Measurements from ENCODE around the gene CLSTN2.

Gene CLSTN2

DNA sequence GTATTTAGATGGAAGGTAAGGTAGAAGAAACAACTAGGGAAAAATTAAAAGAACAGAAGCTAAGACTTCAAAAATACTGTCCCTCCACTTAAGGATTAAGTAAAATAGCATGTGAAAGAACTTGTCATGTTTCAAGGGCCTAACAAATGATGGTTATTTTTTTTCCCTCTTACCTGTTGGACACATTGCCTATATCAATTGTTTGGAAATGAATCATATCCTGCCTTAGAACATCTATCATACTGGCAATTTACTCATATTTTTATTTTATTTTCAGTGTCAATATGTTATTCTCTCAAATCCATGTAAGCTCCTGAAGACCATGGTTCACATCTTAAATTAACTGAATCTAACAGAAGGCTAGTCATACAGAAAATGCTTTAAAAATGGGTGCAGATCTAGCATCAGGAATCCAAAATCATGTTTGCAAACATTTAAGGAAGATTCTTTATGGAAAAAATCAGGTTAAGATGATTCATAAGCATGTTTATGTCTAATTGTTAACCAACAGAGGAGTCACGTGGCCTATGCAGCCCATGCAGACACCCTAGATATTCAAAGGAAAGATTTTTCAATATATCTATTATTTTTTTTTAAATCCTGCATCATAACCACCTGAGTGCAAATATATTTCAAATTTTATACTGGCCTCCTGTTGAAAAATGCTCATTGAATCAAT is 607.1 kb downstream of the CLSTN2 start:
- Histone ChIP-seq H3K27ac (ENCODE audit: low read depth, low read length) (no peak overlapping the region), H3K14ac (ENCODE audit: low read length) (no peak overlapping the region), H2BK5ac (ENCODE audit: low read depth, low read length, poor library complexity) (no peak overlapping the region), H3K4ac (ENCODE audit: low read depth, low read length) (no peak overlapping the region), H3K79me2 (ENCODE audit: control insufficient read depth, insufficient read depth, low read length, poor library complexity) (no peaks in the 10 kb centered on the region), H2AK5ac (ENCODE audit: low read length) (no peak overlapping the region), H3K9ac (ENCODE audit: low read length) (no peak overlapping the region), H3K23ac (ENCODE audit: low read length) (no peak overlapping the region), H3K27me3 (ENCODE audit: insufficient read depth, low read length) (no peaks in the 10 kb centered on the region), H2AFZ (ENCODE audit: insufficient read depth, low read length, poor library complexity) (no peak overlapping the region), H3K4me2 (ENCODE audit: low read length) (no peak overlapping the region), H3K9me3 (ENCODE audit: insufficient read depth, low read depth, low read length) (peaks cover 1% of the 10 kb centered on the region), H4K12ac (ENCODE audit: low read depth, low read length) (no peak overlapping the region), H3K79me1 (ENCODE audit: low read length) (no peaks in the 10 kb centered on the region), H4K8ac (ENCODE audit: low read depth, low read length) (no peak overlapping the region), H3K18ac (ENCODE audit: low read length) (no peak overlapping the region), H4K91ac (ENCODE audit: low read depth, low read length) (no peak overlapping the region), H3K36me3 (ENCODE audit: control insufficient read depth in 1 of 2, insufficient read depth in 2 of 2, low read length in 2 of 2) (peaks cover 1 to 3% of the 10 kb centered on the region in 2 experiments), H3K4me1 (ENCODE audit: control insufficient read depth in 1 of 2, insufficient read depth in 2 of 2, low read length in 2 of 2) (no peaks in the 10 kb centered on the region), H2BK12ac (ENCODE audit: low read length) (no peak overlapping the region), H3K4me3 (ENCODE audit: low read depth, low read length) (no peak overlapping the region), H2BK120ac (ENCODE audit: insufficient read depth, low read length, poor library complexity) (no peak overlapping the region)
- WGBS (ENCODE audit: extremely low coverage, insufficient coverage, insufficient read length) = no CpG with 5 or more reads among the region's 1 CpG
- no peak for DNase-seq

DNA sequence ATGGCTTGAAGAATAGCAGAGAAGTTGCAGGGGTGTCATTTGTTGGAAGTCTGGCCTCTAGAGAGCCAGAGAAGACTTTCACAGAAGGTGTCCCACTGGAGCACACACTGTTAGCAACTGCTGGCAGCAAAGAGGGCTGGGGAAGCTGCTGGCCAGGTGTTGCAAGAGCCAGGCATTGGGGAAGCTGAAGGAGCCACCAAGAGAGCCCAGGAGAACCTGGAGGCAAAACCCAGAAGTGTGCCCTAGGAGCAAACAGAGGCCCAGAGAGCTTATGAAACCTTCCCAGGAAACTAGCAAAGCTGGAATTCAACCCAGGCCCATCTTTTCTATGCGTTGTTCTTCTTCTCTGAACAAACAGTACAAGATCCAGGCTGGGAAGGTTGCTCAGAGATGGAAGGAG is 610.2 kb downstream of the CLSTN2 start:
- H2BK12ac ChIP-seq (ENCODE audit: low read length) = no peak overlapping the region
- H3K18ac ChIP-seq (ENCODE audit: low read length) = no peak overlapping the region
- no peak overlapping the region for H4K8ac ChIP-seq (ENCODE audit: low read depth, low read length)
- no peak overlapping the region for H3K23ac ChIP-seq (ENCODE audit: low read length)
- no peaks in the 10 kb centered on the region for H3K4me1 ChIP-seq (ENCODE audit: control insufficient read depth in 1 of 2, insufficient read depth in 2 of 2, low read length in 2 of 2)
- no peak overlapping the region for H3K4ac ChIP-seq (ENCODE audit: low read depth, low read length)
- WGBS (ENCODE audit: extremely low coverage, insufficient coverage, insufficient read length) = no CpG with 5 or more reads among the region's 1 CpG
- H3K4me2 ChIP-seq (ENCODE audit: low read length) = no peak overlapping the region
- no peak overlapping the region for H2BK120ac ChIP-seq (ENCODE audit: insufficient read depth, low read length, poor library complexity)
- no peaks in the 10 kb centered on the region for H3K79me2 ChIP-seq (ENCODE audit: control insufficient read depth, insufficient read depth, low read length, poor library complexity)
- H3K9ac ChIP-seq (ENCODE audit: low read length) = no peak overlapping the region
- H2AK5ac ChIP-seq (ENCODE audit: low read length) = no peak overlapping the region
- no peak overlapping the region for H4K91ac ChIP-seq (ENCODE audit: low read depth, low read length)
- peak in 1 of 2 donors; percentile 38 for DNase-seq
- H4K12ac ChIP-seq (ENCODE audit: low read depth, low read length) = no peak overlapping the region
- no peaks in the 10 kb centered on the region for H3K27me3 ChIP-seq (ENCODE audit: insufficient read depth, low read length)
- no peak overlapping the region for H3K4me3 ChIP-seq (ENCODE audit: low read depth, low read length)
- H3K14ac ChIP-seq (ENCODE audit: low read length) = no peak overlapping the region
- no peak overlapping the region for H2AFZ ChIP-seq (ENCODE audit: insufficient read depth, low read length, poor library complexity)
- no peak overlapping the region for H2BK5ac ChIP-seq (ENCODE audit: low read depth, low read length, poor library complexity)
- H3K27ac ChIP-seq (ENCODE audit: low read depth, low read length) = no peak overlapping the region
- peaks cover 3% of the 10 kb centered on the region for H3K9me3 ChIP-seq (ENCODE audit: insufficient read depth, low read depth, low read length)
- no peaks in the 10 kb centered on the region for H3K79me1 ChIP-seq (ENCODE audit: low read length)
- H3K36me3 ChIP-seq (ENCODE audit: control insufficient read depth in 1 of 2, insufficient read depth in 2 of 2, low read length in 2 of 2) = peaks cover 1 to 8% of the 10 kb centered on the region in 2 experiments

DNA sequence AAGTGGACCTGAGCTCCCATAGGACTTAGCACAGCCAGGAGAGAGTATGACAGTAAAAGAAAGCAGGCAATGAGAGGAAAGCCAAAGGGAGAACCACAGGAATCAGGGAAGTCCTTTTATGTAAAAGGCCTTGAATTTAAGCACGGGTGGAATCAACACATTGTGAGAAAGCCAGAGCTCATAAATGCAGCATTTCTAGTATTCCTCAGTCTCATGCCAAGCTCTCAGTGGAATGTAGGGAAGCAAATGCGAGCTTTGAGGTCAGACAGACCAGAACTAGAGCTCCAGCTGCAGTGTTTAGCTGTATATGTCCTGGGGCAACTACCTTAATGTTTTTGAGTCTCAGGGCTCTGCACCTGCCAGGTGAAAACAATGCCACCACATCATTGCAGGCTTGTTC is 610.8 kb downstream of the CLSTN2 start:
- Histone ChIP-seq H2AK5ac (ENCODE audit: low read length) (no peak overlapping the region), H3K9ac (ENCODE audit: low read length) (no peak overlapping the region)
- no CpG with 5 or more reads among the region's 2 CpGs for WGBS (ENCODE audit: extremely low coverage, insufficient coverage, insufficient read length)

DNA sequence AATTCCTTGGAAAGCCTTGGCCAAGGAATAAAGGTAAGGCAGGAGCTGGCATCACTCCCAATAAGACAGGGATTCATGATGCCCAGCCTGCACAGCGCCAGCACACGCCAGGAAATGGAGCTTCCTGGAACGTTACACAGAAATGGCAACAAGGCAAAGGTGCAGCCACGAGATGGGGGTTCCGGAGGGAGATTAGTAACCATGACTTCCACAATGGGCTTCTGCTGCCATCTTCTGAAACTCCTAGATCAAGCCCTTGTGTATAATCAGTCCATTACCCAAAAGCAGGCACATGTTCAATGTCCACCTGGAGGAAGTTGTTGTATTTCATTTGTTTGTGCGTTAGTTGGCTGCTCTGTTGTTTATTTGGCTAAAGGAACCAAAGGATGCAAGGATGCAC is 611.7 kb downstream of the CLSTN2 start:
- no peak overlapping the region for H2BK12ac ChIP-seq (ENCODE audit: low read length)
- no peak for DNase-seq
- peaks cover 3% of the 10 kb centered on the region for H3K9me3 ChIP-seq (ENCODE audit: insufficient read depth, low read depth, low read length)
- no peak overlapping the region for H3K18ac ChIP-seq (ENCODE audit: low read length)
- H2BK5ac ChIP-seq (ENCODE audit: low read depth, low read length, poor library complexity) = no peak overlapping the region
- H3K4me3 ChIP-seq (ENCODE audit: low read depth, low read length) = no peak overlapping the region
- no peak overlapping the region for H2BK120ac ChIP-seq (ENCODE audit: insufficient read depth, low read length, poor library complexity)
- no peak overlapping the region for H3K27ac ChIP-seq (ENCODE audit: low read depth, low read length)
- no CpG with 5 or more reads among the region's 6 CpGs for WGBS (ENCODE audit: extremely low coverage, insufficient coverage, insufficient read length)
- H2AFZ ChIP-seq (ENCODE audit: insufficient read depth, low read length, poor library complexity) = no peak overlapping the region
- H3K4me1 ChIP-seq (ENCODE audit: control insufficient read depth in 1 of 2, insufficient read depth in 2 of 2, low read length in 2 of 2) = no peaks in the 10 kb centered on the region
- no peaks in the 10 kb centered on the region for H3K79me2 ChIP-seq (ENCODE audit: control insufficient read depth, insufficient read depth, low read length, poor library complexity)
- H2AK5ac ChIP-seq (ENCODE audit: low read length) = no peak overlapping the region
- H4K12ac ChIP-seq (ENCODE audit: low read depth, low read length) = no peak overlapping the region
- H3K23ac ChIP-seq (ENCODE audit: low read length) = no peak overlapping the region
- no peak overlapping the region for H3K14ac ChIP-seq (ENCODE audit: low read length)
- H3K4ac ChIP-seq (ENCODE audit: low read depth, low read length) = no peak overlapping the region
- no peaks in the 10 kb centered on the region for H3K79me1 ChIP-seq (ENCODE audit: low read length)
- H3K36me3 ChIP-seq (ENCODE audit: control insufficient read depth in 1 of 2, insufficient read depth in 2 of 2, low read length in 2 of 2) = peaks cover 1 to 8% of the 10 kb centered on the region in 2 experiments
- H4K8ac ChIP-seq (ENCODE audit: low read depth, low read length) = no peak overlapping the region
- H3K9ac ChIP-seq (ENCODE audit: low read length) = no peak overlapping the region
- H3K27me3 ChIP-seq (ENCODE audit: insufficient read depth, low read length) = no peaks in the 10 kb centered on the region
- no peak overlapping the region for H4K91ac ChIP-seq (ENCODE audit: low read depth, low read length)
- no peak overlapping the region for H3K4me2 ChIP-seq (ENCODE audit: low read length)

More for the DNA sequence above, 610.8 kb downstream of the CLSTN2 start:
- H3K36me3 ChIP-seq (ENCODE audit: control insufficient read depth in 1 of 2, insufficient read depth in 2 of 2, low read length in 2 of 2) = peaks cover 1 to 8% of the 10 kb centered on the region in 2 experiments
- no peak overlapping the region for H2AFZ ChIP-seq (ENCODE audit: insufficient read depth, low read length, poor library complexity)
- H2BK12ac ChIP-seq (ENCODE audit: low read length) = no peak overlapping the region
- no peak overlapping the region for H3K27ac ChIP-seq (ENCODE audit: low read depth, low read length)
- no peak overlapping the region for H3K4me3 ChIP-seq (ENCODE audit: low read depth, low read length)
- no peak overlapping the region for H3K18ac ChIP-seq (ENCODE audit: low read length)
- no peaks in the 10 kb centered on the region for H3K4me1 ChIP-seq (ENCODE audit: control insufficient read depth in 1 of 2, insufficient read depth in 2 of 2, low read length in 2 of 2)
- no peak overlapping the region for H4K91ac ChIP-seq (ENCODE audit: low read depth, low read length)
- peak; percentile 56 to 78 for DNase-seq
- no peak overlapping the region for H2BK120ac ChIP-seq (ENCODE audit: insufficient read depth, low read length, poor library complexity)
- no peak overlapping the region for H4K12ac ChIP-seq (ENCODE audit: low read depth, low read length)
- H3K79me1 ChIP-seq (ENCODE audit: low read length) = no peaks in the 10 kb centered on the region
- no peak overlapping the region for H4K8ac ChIP-seq (ENCODE audit: low read depth, low read length)
- H3K4ac ChIP-seq (ENCODE audit: low read depth, low read length) = no peak overlapping the region
- H3K79me2 ChIP-seq (ENCODE audit: control insufficient read depth, insufficient read depth, low read length, poor library complexity) = no peaks in the 10 kb centered on the region
- H2BK5ac ChIP-seq (ENCODE audit: low read depth, low read length, poor library complexity) = no peak overlapping the region
- H3K9me3 ChIP-seq (ENCODE audit: insufficient read depth, low read depth, low read length) = peaks cover 3% of the 10 kb centered on the region
- H3K14ac ChIP-seq (ENCODE audit: low read length) = no peak overlapping the region
- H3K27me3 ChIP-seq (ENCODE audit: insufficient read depth, low read length) = no peaks in the 10 kb centered on the region
- H3K23ac ChIP-seq (ENCODE audit: low read length) = no peak overlapping the region
- no peak overlapping the region for H3K4me2 ChIP-seq (ENCODE audit: low read length)
